B cell (primary cell): ENCODE measurements around the gene CCDC63.

ENCODE experiments used
- CTCF ChIP-seq: fragments of 200-600 bp; IDR thresholded peaks from one replicate; pipeline ENCODE4 v1.8.0; 2022; ENCODE audit warnings: antibody characterized with exemption, mild to moderate bottlenecking
- EZH2 ChIP-seq: IDR thresholded peaks from 2 replicates; pipeline ENCODE4 v1.6.1; 2012; ENCODE audit warnings: borderline replicate concordance, low read depth, mild to moderate bottlenecking, moderate library complexity, low read length; ENCODE audit not compliant: insufficient read depth, poor library complexity, severe bottlenecking

GRCh38 chr12:110816248-110816647, 30.5 kb upstream of the CCDC63 start:
- TF ChIP-seq CTCF (no peak), EZH2 (no peak)
